Activated CD4-positive, alpha-beta T cell treated with anti-CD3 and anti-CD28 coated beads, Interleukin-2, amount 10 ng/mL, durations not matched to agents 7 days and 5 days (primary cell): ENCODE measurements around the gene CCDC9B. TPM values are rescaled to one million over a fixed set of nuclear protein-coding genes. Genes with fewer than 3 reads are reported as not detected.

Experiments
- CTCF ChIA-PET: fragments of 350-600 bp; sonication (Branson Sonifier 250); formaldehyde crosslinking; loops from one replicate; lab custom pipeline; 2021; ENCODE audit warnings: antibody characterized with exemption; lab: Charles Lee
- POLR2A ChIA-PET: fragments of 350-600 bp; sonication (Branson Sonifier 250); formaldehyde crosslinking; loops from one replicate; lab custom pipeline; 2021; ENCODE audit warnings: antibody characterized with exemption; lab: Charles Lee
- DNase-seq: peaks from one replicate; pipeline ENCODE4 v3.0.0-alpha.2; 2020
- H3K27ac Mint-ChIP-seq: one replicate; pipeline ENCODE4 v1.8.0; 2021; ENCODE audit warnings: mild to moderate bottlenecking, moderate library complexity, mixed read lengths
- H3K27me3 Mint-ChIP-seq: one replicate; pipeline ENCODE4 v1.8.0; 2021; ENCODE audit warnings: mixed read lengths
- H3K36me3 Mint-ChIP-seq: one replicate; pipeline ENCODE4 v1.8.0; 2021; ENCODE audit warnings: low read depth, mixed read lengths
- H3K4me1 Mint-ChIP-seq: one replicate; pipeline ENCODE4 v1.8.0; 2021; ENCODE audit warnings: mixed read lengths
- H3K4me3 Mint-ChIP-seq: one replicate; pipeline ENCODE4 v1.8.0; 2021; ENCODE audit warnings: mild to moderate bottlenecking, moderate library complexity, mixed read lengths
- H3K9me3 Mint-ChIP-seq: one replicate; pipeline ENCODE4 v1.8.0; 2021; ENCODE audit warnings: mixed read lengths
- total RNA-seq, 2 experiments: library from RNA; stranded (reverse); gene quantifications; one replicate each; pipeline ENCODE4 v1.2.3, GENCODE V29; 2021

Gene CCDC9B
- total RNA-seq, 2 experiments from 2014 or later = 0.81 to 1.0 TPM

DNA sequence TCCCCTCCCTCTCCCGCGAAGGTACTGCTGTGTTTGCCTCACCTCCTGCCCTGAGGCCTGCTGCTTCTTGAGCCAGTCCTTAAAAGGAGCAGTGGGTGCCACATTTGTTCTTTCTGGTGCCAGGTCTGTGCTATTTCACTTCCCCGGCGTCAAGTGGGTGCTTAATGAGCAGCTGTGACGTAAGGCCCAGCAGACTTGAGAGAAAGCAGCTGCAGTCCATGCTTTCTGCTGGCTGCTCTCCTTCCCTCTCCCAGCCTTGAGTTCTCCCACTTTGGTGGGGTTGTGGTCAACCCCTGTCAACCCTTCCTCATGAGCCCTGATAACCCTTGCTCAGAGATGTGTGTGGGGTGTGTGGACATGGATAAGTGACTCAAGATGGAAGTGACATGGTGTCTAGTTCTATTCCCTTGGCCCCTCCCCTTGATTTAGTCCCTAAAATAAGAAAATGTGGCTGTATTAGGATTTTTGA lies 10.3 kb downstream of the CCDC9B start:
- DNase-seq = no peak
- peaks cover under 1% of the 10 kb centered on the region for H3K27me3 Mint-ChIP-seq
- POLR2A ChIA-PET = no interaction called here
- peaks cover 30% of the 10 kb centered on the region for H3K4me1 Mint-ChIP-seq
- H3K36me3 Mint-ChIP-seq = peaks cover 2% of the 10 kb centered on the region
- H3K27ac Mint-ChIP-seq = no peak overlapping the region
- H3K4me3 Mint-ChIP-seq = no peak overlapping the region
- H3K9me3 Mint-ChIP-seq = no peaks in the 10 kb centered on the region
- CTCF ChIA-PET = interaction anchor here (0.9 to 6.6 kb wide), 3 partner anchors 8 to 48 kb away, joined by 4 to 78 read pairs (median 5); partner anchors contain the start of genes ANKRD63 and CCDC9B

DNA sequence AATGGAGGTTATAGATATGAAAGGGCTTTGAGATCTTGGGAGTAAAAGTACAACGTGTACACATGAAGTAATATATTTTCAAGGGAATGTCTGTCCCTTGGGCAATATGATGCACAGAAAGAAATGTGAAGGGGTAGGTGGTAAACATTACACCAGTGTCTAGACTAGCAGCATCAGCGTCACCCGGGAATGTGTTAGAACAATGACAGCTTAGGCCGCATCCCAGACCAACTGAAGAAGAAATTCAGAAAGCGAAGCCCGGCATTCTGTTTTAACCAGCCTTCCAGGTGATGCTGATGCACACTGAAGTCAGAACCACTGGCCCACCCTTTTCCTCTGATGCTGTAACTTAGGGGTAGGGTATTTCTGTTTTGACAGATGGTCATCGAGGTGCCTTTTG lies 10.9 kb downstream of the CCDC9B start:
- Mint-ChIP-seq H3K4me1 (peaks cover 34% of the 10 kb centered on the region), H3K27me3 (peaks cover 5% of the 10 kb centered on the region), H3K27ac (no peak overlapping the region), H3K4me3 (no peak overlapping the region), H3K36me3 (peaks cover 5% of the 10 kb centered on the region), H3K9me3 (no peaks in the 10 kb centered on the region)
- DNase-seq = no peak
- POLR2A ChIA-PET = no interaction called here
- CTCF ChIA-PET = interaction anchor here (2.1 to 6.6 kb wide), 2 partner anchors 8 to 13 kb away, joined by 4 to 78 read pairs; partner anchors contain the start of gene CCDC9B

DNA sequence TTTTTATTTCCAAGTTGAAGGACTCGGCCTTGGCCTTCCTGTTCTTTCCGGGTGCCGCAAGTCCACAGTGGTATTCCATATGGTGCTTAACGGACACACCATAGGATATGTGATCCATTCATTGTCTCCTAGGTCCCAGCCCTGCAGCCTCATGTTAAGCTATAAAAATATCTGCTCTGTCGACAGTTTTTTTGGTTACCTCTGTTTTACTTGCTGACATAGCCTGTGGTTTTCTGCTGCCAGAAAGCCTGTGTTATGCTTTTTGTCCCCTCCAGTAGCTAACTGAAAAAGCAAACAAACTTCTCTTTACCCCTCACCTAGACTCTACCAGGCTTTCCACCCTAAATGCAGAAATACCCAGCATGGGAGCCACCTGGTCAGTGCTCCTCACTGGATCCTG lies 12.0 kb downstream of the CCDC9B start:
- Mint-ChIP-seq H3K4me3 (no peak overlapping the region), H3K36me3 (peaks cover 5% of the 10 kb centered on the region), H3K9me3 (no peaks in the 10 kb centered on the region), H3K27ac (no peak overlapping the region), H3K4me1 (peaks cover 28% of the 10 kb centered on the region), H3K27me3 (peaks cover 5% of the 10 kb centered on the region)
- CTCF ChIA-PET = interaction anchor here (0.5 to 6.6 kb wide), 12 partner anchors 9 to 226 kb away, joined by 3 to 78 read pairs (median 4); partner anchors contain the start of genes CCDC9B, DISP2 and PLCB2
- POLR2A ChIA-PET = interaction anchor here (0.6 kb wide), 1 partner anchor 413 kb away, joined by 3 read pairs; no protein-coding TSS in a partner anchor
- no peak for DNase-seq

DNA sequence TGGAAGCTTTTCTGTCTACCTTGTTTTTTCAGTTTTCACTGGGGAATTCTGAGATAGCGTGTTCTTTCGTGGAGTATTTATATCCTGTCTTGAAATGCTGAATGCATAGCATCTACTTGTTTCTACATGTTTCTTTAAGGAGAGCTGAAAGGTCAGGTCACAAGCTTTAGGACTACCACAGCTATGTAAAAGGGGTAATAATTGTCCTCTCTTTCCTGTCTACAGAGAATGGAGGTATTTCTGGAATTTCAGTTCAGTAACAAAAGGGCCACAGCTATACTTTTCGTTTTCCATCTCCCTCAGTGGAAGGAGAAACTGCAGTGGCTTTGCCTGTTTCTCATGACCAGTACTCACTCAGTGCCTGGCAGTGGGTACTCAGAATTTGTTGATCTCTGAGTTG lies 12.6 kb downstream of the CCDC9B start:
- peaks cover 25% of the 10 kb centered on the region for H3K4me1 Mint-ChIP-seq
- ChIA-PET POLR2A (no interaction called here), CTCF (interaction anchor here (0.5 to 6.6 kb wide), 13 partner anchors 10 to 226 kb away, joined by 3 to 78 read pairs (median 4); partner anchors contain the start of genes CCDC9B and PLCB2)
- no peak overlapping the region for H3K27ac Mint-ChIP-seq
- H3K9me3 Mint-ChIP-seq = no peaks in the 10 kb centered on the region
- H3K27me3 Mint-ChIP-seq = peaks cover 5% of the 10 kb centered on the region
- H3K4me3 Mint-ChIP-seq = no peak overlapping the region
- no peak for DNase-seq
- H3K36me3 Mint-ChIP-seq = peaks cover 5% of the 10 kb centered on the region

DNA sequence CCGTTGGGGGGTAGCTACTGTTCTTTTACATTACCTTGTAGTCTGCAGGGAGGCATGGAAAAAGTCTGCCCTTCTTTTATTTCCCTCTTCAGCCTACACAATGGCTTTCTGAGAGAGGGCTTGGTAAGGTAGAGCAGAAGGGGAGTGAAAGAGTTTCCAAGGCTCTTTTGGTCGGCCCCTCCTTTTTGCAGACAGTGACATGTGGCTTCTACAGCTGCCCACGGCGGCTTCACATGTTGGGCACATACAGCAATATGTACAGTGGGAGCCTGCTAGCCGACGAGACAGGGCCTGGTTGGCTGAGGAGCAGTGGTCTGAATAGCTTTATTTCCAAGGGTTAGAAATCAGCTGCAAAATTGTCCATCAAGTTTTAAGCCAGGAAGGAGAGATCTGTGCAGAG lies 13.3 kb downstream of the CCDC9B start:
- H3K4me1 Mint-ChIP-seq = peaks cover 26% of the 10 kb centered on the region
- no peak overlapping the region for H3K27ac Mint-ChIP-seq
- DNase-seq = no peak
- CTCF ChIA-PET = interaction anchor here (0.6 to 6.6 kb wide), 10 partner anchors 11 to 279 kb away, joined by 3 to 78 read pairs (median 4); partner anchors contain the start of genes CCDC9B and PLCB2
- H3K27me3 Mint-ChIP-seq = peaks cover 5% of the 10 kb centered on the region
- no peaks in the 10 kb centered on the region for H3K9me3 Mint-ChIP-seq
- POLR2A ChIA-PET = no interaction called here
- peaks cover 5% of the 10 kb centered on the region for H3K36me3 Mint-ChIP-seq
- no peak overlapping the region for H3K4me3 Mint-ChIP-seq

DNA sequence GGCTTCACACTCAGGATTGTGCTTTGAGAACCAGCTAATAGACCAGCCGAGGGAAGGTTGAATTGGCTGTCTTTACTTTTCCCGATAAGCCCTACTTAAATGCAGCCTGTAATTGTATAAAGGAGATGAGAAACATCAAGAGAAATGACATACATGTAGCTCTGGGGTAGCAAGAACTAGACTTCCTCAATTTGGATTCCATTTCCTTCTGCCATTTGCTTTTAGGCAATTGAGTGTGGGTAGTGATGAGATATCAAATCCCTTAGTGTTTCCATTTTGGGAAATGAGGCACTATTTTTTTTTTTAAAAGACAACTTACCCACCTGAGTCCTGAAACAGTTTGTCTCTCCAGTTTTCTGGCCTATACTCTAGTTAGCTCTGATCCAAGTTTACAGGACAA lies 15.0 kb downstream of the CCDC9B start:
- Mint-ChIP-seq H3K4me1 (peaks cover 36% of the 10 kb centered on the region), H3K27me3 (peaks cover 5% of the 10 kb centered on the region), H3K27ac (no peak overlapping the region), H3K36me3 (peaks cover 5% of the 10 kb centered on the region), H3K9me3 (no peaks in the 10 kb centered on the region), H3K4me3 (no peak overlapping the region)
- POLR2A ChIA-PET = no interaction called here
- CTCF ChIA-PET = interaction anchor here (0.5 to 6.6 kb wide), 10 partner anchors 8 to 313 kb away, joined by 3 to 78 read pairs (median 5); partner anchors contain the start of genes CCDC9B and PLCB2
- DNase-seq = no peak

DNA sequence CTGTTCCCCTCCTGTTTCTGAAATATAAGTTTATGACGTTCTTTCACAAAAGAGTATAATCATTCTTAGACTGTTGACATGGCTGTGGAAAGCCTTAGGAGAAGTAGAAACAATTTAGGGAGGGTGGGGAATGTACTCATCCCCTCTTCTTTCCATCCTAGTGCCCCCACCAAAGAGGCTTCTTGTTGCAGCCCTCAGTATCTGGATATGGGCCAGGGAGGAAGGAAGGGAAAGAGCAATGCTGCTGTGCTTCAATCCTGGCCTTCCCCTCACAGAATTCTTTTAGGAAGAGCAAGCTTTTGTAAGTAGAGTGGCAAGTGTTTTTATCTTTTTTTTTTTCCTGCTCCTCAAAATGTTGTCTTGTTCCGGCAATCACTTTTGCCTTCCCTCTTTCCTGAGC lies 15.6 kb downstream of the CCDC9B start:
- H3K4me1 Mint-ChIP-seq = peaks cover 36% of the 10 kb centered on the region
- no peaks in the 10 kb centered on the region for H3K9me3 Mint-ChIP-seq
- ChIA-PET POLR2A (no interaction called here), CTCF (interaction anchor here (0.5 to 6.6 kb wide), 8 partner anchors 9 to 313 kb away, joined by 3 to 78 read pairs (median 5); partner anchors contain the start of genes CCDC9B and PLCB2)
- no peak for DNase-seq
- peak overlapping the region; percentile 70 for H3K4me3 Mint-ChIP-seq
- peaks cover 6% of the 10 kb centered on the region for H3K27me3 Mint-ChIP-seq
- H3K27ac Mint-ChIP-seq = no peak overlapping the region
- peaks cover 5% of the 10 kb centered on the region for H3K36me3 Mint-ChIP-seq

DNA sequence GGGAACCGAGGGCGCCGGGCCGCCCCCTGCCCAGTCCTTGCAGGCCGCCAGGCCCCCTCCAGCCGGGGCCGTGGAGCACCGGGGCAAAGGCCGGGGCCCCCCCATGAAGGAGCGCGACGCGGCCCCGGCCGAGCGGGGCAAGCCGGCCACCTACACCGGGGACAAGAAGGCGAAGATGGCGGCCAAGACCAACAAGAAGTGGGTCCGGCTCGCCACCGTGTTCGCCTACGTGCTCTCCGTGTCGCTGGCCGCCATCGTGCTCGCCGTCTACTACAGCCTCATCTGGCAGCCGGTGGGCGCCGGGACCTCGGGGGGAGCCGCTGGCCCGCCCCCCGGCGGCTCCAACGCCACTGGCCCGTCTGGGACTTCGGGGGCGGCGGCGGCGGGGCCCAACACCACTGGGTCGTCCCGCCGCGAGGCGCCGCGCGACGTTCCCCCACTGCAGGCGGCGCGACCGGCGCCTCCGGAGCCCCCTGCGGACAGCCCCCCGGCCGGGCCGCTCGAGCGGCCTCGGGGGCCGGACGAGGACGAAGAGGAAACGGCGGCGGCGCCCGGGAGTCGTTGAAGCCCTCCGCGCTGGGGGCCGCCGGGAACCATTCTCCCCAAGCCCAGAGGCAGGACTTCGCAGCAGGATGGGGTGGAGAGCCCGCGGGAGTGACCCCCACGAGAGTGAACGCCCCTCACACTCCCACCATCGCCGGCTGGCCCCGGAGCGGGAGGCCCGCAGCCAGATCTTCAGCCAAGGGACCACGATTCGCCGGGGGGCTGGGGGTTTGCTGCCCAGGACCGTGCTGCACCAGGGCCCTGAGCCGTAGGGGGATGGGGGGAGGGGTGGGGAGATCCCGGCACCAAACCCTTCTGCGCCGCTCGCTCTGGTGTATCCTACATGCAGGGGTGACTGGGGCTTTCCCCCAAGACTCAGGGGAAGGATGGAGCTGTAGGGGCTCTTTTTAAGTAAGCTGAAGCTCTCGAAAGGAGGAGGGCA lies 16.5 kb downstream of the CCDC9B start:
- H3K27me3 Mint-ChIP-seq = peaks cover 12% of the 10 kb centered on the region
- peak overlapping the region; percentile 70 for H3K4me3 Mint-ChIP-seq
- H3K4me1 Mint-ChIP-seq = peaks cover 36% of the 10 kb centered on the region
- ChIA-PET POLR2A (no interaction called here), CTCF (interaction anchor here (0.6 to 8.2 kb wide), 8 partner anchors 10 to 97 kb away, joined by 3 to 93 read pairs (median 30); partner anchors contain the start of genes CCDC9B and PLCB2)
- no peaks in the 10 kb centered on the region for H3K9me3 Mint-ChIP-seq
- peaks cover 5% of the 10 kb centered on the region for H3K36me3 Mint-ChIP-seq
- DNase-seq = peak; percentile 28
- peak overlapping the region; percentile 65 for H3K27ac Mint-ChIP-seq

DNA sequence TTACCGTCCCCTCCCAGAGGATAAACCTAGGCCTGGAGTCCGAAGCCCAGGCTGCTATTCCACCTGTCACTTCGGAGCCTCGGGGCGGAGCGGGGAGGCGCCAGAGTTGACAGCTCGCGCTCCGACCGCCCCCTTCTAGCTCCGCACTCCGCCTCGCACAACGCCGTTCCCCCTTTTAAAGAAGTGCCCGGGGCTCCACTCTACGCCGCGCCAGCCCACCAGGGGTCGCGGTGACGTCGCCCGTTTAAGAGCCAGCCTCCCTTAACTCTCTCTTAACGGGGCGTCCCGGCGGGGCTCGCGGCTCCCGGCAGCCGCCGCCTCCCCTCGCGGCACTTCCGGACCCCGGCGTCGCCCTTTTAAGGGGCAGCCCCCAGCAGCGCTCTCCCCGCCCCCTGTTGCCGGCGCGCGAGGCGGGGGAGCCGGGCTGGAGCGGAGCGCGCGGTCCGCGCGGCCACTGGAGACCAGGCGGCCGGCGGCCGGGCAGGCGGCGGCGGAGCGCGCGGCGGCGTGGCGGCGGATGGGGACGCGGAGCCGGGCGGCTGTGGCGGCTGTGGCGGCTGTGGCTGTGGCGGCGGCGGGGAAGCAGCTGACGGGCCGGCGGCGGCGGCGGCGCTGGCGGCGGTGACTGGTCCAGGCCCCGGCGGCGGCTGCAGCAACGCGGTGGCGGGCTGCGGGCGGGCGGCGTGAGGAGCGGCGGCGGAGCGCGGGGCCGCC lies 17.3 kb downstream of the CCDC9B start, which contains the start of gene INAFM2:
Gene INAFM2 (plus strand): TSS at position 454 of the 714 bp plus-strand sequence. CDS start 364 bp downstream, outside the sequence.
- H3K27ac Mint-ChIP-seq = no peak within 1 kb of the TSS
- H3K4me1 Mint-ChIP-seq = peaks cover 29% of the 10 kb centered on the region
- H3K27me3 Mint-ChIP-seq = peaks cover 12% of the 10 kb centered on the region

DNA sequence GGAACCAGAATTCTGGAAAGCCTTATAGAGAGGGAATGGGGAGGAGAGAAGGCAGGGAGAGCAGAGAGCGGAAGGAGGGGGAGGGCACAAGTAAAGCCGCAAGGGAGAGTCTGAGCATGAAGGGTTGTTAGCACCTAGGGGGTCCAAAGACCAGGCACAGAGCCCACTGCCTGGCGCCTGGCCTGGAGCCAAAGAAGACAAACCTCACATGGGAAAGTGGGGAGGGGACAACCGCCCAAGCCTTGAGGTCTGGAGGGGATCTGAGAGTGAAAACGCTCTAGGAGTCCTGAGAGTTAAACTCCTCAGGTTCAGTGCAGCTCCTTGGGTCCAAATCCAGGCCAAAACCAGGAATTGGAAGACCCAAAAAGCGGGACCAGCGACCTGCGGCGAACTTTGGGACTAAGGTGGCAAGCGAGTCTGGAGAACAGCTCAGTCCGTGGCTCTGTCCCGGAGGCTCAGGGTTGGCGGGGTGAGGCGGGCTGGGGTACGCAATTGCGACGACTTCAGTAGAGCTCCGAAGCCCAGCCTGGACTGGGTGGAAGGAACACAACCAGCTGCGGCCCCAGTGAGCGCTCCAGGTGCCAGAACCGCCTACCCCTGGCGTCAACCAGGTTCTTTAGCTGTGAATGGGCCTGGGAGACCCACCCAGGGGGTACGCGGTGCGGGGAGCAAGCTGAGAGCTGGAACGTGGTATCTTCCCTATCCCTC lies 18.1 kb downstream of the CCDC9B start:
- POLR2A ChIA-PET = interaction anchor here (0.6 to 1.0 kb wide), 4 partner anchors 11 to 267 kb away, joined by 3 to 6 read pairs (median 4); partner anchors contain the start of gene RPUSD2
- Mint-ChIP-seq H3K4me3 (peak overlapping the region; percentile 70), H3K36me3 (peaks cover 5% of the 10 kb centered on the region), H3K9me3 (no peaks in the 10 kb centered on the region), H3K27me3 (peaks cover 12% of the 10 kb centered on the region), H3K27ac (no peak overlapping the region), H3K4me1 (peaks cover 28% of the 10 kb centered on the region)
- no peak for DNase-seq
- CTCF ChIA-PET = interaction anchor here (0.6 to 8.2 kb wide), 9 partner anchors 9 to 562 kb away, joined by 3 to 93 read pairs (median 5); partner anchors contain the start of genes DISP2 and PLCB2

More for the DNA sequence above, 17.3 kb downstream of the CCDC9B start, which contains the start of gene INAFM2:
- ChIA-PET POLR2A (interaction anchor here (0.6 to 1.0 kb wide), 4 partner anchors 11 to 266 kb away, joined by 3 to 6 read pairs (median 4); partner anchors contain the start of gene RPUSD2), CTCF (interaction anchor here (0.6 to 8.2 kb wide), 8 partner anchors 9 to 561 kb away, joined by 3 to 93 read pairs (median 6); partner anchors contain the start of genes DISP2 and PLCB2)
- peak within 1 kb of the TSS; percentile 70 for H3K4me3 Mint-ChIP-seq
- peaks cover 5% of the 10 kb centered on the region for H3K36me3 Mint-ChIP-seq
- DNase-seq = peak; percentile 90
- H3K9me3 Mint-ChIP-seq = no peaks in the 10 kb centered on the region

DNA sequence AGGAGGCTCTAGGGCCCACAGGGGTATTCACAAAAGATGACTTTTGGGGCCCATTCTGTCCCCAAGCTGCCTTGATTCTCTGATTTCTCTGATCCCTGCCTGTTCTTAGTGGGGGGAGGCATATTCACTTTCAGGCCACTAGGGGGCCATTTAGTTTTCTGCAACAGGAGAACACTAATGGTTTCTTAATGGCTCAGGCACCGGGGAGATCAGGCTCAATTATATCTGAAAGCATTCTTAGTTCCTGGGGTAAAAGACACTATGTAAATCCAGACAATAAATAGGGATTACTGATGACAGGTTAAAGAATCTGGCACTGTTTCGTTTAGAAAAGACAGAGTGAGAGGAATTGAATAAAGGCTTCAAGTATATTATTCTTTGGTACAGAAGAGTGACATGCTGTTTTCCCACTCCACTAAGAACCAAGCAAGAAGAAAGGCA lies 19.8 kb downstream of the CCDC9B start:
- peak; percentile 73 for DNase-seq
- Mint-ChIP-seq H3K4me1 (peaks cover 26% of the 10 kb centered on the region), H3K36me3 (peaks cover 3% of the 10 kb centered on the region), H3K27me3 (peaks cover 23% of the 10 kb centered on the region), H3K4me3 (no peak overlapping the region), H3K9me3 (no peaks in the 10 kb centered on the region), H3K27ac (no peak overlapping the region)
- ChIA-PET POLR2A (no interaction called here), CTCF (interaction anchor here (0.8 to 8.2 kb wide), 8 partner anchors 8 to 101 kb away, joined by 3 to 93 read pairs (median 4); partner anchors contain the start of gene PLCB2)
